Suppressor macrophage (primary cell): Measurements from ENCODE around the gene FLNA.
"Not testable (repeated sequence)": the region's sequence is repeated elsewhere in the genome, so short reads cannot be mapped to it uniquely, and the experiment has no call there.

Source experiments
- DNase-seq, 4 experiments: peaks; one replicate each; pipeline ENCODE4 v3.0.0-alpha.2; 2020 to 2022
- total RNA-seq, 17 experiments: gene quantifications; one replicate each; lab custom pipeline; 2026; ENCODE audit warnings: mixed read lengths in 6 of 17, inconsistent platforms in 3 of 17; lab: John Stamatoyannopoulos, UW

FLNA gene
- total RNA-seq: 3,734 to 6,796 (median 5,474) reads per million in 17 experiments

DNA sequence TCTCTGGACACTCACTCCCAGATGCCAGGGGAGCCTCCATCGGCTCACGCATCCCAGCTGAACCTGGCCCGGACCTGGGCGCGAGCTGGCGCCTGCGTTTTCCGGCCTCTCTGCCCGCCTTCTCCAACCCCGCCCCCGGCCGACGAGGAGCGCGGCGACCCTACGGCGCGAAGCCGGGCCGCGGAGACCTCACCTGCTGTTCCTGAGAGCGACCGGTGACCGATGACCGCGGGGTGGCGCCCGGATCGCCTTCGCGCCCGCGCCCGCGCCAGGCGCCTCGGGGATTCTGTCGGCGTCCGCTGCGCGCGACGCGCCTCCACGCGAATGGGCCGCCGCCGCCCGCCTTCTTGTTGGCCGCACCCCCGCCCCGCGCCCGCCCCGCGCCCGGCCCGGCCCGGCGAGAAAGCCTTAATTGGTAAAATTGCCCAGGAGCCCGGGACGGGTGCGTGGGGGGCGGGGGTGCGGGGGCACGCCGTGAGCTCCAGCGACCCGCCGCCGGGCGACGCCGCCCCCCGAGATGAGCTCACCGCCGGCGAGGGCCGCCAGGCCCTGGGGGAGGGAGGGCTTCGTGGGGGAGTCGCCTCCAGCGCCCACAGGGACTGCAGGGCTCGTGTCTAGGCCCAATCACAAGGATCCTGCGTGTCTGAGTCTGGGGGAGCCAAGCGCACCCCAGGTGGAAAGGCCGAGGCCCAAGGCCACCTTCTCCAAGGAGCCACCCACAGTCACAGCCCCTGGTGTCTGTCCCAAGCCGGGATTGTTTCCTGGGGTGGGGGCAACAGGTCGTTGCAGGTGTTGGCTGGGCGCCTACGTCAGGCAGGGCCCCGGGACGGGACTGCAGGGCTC, at the start of gene FLNA:
FLNA (minus strand) TSS at position 322 of the 843 bp plus-strand sequence. CDS start 3,389 bp downstream, outside the sequence.
- DNase-seq: peak; percentile 36 to 76 (median 50)

GRCh38 chrX:154420402-154420756, 45.9 kb upstream of the FLNA start:
- DNase-seq: no peak

DNA sequence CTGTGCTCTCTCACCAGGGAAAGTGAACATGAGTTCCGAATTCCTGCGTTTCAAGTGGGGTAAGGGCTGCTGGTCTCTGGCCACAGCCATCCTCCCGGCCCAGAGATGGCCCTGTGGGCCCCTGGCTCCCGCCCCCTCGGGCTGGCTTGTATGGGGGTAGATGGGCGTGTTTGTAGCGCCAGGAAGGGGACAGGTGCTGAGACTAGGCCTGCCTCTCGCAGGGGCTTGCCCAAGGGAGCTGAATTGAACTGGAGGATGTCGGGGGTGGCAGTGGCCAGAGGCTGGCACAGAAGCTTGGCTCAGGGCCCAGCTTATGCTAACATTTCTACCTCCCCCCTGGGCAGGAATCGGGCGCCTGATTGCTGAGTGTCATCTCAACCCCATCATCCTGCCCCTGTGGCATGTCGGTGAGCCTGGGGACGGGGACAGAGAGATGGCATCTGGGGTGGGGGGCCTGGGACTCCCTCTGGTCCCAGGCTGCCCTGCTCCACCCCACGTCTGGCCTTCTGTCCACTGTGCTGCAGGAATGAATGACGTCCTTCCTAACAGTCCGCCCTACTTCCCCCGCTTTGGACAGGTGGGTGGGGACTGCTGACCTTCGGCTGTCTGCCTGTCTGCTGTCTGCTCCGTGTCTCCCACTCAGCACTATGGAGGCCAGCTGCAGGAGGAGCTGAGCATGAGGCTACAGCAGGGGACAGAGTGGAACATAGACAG, 45.4 kb upstream of the FLNA start:
- no peak for DNase-seq

DNA sequence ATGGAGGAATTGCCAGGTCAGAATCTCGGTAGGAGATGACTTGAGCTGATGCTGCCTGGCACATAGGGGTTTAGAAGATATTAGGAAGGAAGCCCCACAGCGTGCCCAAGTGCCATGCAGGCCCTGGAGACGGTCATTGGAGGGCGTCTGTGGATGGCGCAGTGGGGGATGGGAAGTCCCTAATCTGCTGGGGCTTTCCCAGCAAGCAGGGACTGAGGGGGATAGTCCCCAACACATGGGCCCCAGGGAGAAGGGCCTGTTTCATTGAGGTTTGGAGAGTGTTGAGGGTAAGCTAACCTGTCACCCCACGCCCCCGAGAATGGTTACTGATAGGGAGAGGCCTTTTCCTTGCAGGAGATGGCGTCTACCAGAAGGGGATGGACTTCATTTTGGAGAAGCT, 44.8 kb upstream of the FLNA start:
- no peak for DNase-seq

DNA sequence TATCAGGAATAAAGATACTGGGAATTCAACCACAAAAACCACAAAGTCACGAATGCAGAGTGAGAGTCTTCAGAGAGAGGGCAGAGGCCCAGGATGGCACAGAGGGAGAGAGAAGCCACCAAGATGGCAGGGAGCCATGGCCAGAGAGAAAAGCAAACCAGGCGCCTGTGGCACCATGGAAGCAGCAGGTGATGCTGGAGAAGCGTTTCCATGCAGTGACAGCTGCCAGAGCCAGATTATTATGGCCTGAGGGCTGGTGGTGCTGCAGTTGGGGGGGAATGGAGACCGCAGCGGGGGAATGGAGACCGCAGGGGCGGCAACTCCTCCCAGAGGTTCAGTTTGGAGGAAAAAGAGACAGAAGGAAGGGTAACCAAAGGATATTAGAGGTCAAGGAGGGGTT, 42.7 kb upstream of the FLNA start:
- DNase-seq: no peak

- DNase-seq: no peak
Measured at GRCh38 chrX:154413142-154413541, 38.7 kb upstream of the FLNA start.

DNA sequence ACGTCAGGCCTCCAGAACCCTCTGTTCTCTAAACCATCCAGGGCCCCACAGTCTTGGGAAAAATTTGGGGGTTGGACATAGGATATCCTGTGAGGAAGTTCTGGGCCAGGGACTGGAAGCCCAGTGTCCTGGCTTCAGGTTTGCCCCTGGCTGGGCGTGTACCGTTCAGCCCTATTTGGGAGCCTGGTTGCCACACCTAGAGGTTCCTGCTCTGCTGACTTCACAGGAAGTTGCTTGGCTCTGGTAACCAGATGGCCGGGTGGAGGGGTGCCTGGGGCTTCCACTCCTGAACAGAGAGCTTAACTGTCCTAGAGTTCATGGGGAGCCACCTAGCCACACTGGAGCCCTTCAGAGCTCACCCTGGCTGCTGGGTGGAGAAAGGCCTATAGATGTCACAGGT, 38.0 kb upstream of the FLNA start:
- DNase-seq: peak in 3 of 4 experiments; percentile 46 to 57 (median 48)

DNA sequence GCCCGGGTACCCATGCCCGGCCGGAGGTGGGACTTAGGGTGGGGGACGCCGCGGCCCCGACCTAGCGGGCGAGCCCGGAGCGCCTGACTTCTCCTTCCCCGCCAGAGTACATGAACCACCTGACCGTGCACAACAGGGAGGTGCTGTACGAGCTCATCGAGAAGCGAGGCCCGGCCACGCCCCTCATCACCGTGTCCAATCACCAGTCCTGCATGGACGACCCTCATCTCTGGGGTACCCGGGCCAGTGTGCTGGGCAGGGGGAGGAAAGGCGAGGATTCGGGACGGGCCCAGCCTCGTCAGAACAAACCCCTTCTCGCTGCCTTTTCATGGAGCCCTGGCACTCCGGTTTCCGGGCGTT, 37.5 kb upstream of the FLNA start:
- peak in 3 of 4 experiments; percentile 46 to 71 (median 61) for DNase-seq

- peak; percentile 84 to 94 (median 92) for DNase-seq
Measured at GRCh38 chrX:154409222-154409871, 34.9 kb upstream of the FLNA start, which contains the start of gene DNASE1L1. Gene DNASE1L1, minus strand, starts transcription at chrX:154409254. Its CDS starts 3,686 bp downstream, at chrX:154405568.

GRCh38 chrX:154408659-154409221, 34.3 kb upstream of the FLNA start:
- DNase-seq: no peak

DNA sequence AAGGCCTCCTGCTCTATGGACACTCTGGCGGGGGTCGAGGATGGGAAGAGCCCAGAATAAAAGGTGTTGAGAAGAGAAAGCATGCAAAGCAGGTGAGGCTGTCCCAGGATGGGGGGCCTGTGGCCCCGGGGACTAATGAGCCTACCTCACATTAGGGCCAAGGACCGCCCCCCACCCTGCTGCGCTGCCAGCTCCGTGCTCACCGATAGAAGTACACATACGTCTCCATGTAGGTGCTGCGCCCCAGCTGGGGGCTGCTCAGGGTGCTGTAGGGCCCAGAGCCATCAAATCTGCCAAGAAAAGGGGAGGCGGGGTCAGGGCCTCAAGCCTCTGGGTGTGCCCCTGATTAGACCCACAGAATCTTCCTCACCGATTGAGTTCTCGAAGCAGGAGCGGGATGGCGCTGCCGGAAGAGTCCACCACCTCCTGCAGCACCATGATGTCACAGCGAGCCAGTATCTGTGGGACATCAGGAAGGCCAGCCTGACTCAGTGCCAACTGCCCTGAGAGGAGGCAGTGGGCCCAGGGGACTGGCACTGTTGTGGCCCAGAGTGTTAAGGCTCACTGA, 30.3 kb upstream of the FLNA start:
- DNase-seq: no peak

DNA sequence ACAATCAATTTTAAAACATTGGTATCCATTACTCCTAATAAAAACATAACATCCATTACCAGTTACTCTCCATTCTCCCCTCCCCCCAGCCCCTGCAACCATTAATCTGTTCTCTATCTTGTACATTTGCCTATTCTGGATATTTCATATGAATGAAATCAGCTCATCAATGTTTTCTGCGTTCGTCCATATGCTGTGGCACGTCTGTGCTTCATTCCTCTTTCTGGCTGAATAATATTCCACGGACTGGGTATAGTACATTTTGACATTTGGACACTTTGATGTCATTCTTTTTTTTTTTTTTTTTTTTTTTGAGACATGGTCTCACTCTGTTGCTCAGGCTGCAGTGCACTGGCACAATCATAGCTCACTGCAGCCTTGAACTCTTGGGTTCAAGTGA, 29.4 kb upstream of the FLNA start:
- no peak for DNase-seq

DNA sequence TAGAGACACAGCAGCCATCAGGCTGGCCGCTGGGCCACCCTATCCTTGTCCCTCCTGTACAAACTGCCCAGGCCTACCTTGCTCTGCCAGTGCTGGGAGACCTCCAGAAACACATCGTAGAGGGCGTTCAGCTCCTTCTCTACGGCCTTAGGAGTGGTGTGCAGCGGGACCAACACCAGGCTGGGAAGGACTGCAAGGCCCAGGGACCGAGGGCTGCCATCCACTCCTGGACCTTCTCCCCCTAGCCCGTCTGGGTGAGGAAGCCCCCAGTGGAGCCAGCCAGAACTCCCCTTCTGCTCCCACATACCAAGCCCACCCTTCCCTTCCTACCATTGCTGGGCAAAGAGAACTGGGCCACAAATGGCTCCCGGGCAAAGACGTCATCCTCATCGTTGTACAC, 28.8 kb upstream of the FLNA start:
- no peak for DNase-seq

DNA sequence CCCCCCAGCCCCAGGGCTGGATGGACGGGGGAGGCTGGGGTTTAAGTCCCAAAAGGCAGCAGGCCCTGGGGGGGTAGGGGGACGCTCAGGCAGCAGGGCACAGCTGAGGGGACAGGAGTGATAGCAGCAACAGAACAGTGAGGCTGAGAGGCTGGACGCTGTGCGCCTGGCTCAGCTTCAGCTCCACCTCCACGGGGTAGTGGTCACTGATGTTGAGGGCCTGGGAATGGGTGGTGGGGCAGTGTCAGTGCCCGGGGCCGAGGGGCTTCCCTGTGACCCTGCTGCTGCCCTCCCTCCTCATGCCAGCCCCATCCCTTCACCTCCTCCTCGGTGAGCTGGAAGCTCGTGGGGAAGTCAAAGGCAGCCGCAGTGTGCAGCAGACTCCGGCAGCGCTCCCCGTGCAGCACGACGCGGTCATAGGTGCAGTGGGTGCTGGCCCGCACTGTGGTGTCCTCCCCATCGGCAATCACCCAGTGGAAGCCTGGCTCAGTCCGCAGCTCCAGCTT, 28.2 kb upstream of the FLNA start:
- DNase-seq: no peak

- DNase-seq: no peak
Measured at GRCh38 chrX:154401918-154402621, 27.6 kb upstream of the FLNA start.

DNA sequence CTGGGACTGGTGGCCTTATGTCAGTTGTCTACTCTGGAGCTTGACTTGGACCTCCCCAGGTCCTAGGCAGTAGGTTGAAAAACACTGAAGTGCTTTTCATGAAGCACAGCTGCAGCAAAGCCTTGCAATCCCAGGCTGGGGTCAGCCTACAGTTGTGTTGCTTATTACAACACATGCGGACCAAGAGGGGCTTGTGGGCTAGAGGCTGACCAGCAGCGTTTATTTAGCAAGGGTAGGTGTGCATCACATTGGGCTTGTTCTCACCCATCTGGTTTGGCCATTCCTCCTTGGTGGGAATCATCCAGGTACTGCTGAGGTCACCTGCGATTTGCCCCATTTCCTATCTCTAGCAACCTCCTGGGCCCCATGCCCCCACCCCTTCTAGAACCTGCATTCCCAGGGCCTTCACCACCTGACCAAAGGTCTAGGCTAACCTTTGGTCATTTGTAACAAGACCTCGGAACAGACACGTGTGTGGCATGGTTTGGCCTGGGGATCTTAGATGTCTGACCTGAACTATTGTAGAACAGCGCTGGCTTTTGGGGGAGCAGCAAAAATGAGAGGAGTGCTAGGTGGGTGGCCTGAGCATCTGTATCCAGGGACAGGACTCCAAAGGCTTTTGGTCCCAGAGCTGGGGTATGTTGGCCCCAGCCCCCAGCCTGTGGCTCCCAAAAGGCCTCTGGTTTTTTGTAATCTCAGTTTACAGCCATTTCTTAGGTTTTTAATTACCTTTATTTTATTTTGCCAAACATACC, 26.8 kb upstream of the FLNA start:
- DNase-seq: peak in 1 of 4 experiments; percentile 14

DNA sequence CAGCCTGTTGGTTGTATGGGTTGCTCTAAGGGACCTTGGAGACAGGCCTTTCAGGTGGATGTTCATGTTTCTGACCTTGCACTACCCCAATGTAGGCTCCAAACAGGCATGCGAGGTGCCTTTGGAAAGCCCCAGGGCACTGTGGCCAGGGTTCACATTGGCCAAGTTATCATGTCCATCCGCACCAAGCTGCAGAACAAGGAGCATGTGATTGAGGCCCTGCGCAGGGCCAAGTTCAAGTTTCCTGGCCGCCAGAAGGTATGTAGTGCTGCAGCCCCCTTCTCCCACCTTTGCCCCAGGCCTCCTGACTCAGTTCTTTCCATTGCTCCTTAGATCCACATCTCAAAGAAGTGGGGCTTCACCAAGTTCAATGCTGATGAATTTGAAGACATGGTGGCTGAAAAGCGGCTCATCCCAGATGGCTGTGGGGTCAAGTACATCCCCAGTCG, 26.0 kb upstream of the FLNA start:
- DNase-seq: not testable (repeated sequence)

DNA sequence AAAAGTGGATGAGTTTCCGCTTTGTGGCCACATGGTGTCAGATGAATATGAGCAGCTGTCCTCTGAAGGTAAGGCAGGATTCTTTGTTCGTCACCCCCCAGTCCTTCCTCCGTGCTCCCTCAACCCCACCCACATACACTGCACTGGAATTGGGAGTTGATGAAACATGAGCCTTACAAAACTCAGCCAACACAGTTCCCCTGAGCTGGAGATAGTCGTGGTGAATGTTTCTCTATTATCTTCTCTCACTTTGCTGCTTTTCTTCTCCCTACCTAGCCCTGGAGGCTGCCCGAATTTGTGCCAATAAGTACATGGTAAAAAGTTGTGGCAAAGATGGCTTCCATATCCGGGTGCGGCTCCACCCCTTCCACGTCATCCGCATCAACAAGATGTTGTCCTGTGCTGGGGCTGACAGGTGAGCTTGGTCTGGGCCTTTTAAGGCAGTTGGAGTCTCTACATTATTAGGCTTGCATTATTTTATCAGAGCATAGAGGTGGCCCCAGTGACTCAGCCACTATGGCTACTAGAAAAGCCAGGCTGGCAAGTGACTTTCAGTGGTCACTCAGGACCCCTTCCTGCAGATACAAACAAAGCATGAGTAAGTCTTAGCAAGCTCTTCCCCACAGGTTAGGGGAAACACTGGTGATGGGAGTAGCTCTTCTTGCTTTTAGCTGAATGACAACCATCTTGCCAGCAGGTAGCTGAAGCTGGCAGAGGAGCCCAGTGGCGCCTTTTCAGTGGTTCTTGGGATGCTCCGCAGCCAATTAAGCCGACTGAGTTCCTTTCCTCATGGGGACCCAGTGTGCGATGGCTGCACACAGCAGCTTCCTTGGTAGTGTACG, 25.3 kb upstream of the FLNA start:
- no peak for DNase-seq

DNA sequence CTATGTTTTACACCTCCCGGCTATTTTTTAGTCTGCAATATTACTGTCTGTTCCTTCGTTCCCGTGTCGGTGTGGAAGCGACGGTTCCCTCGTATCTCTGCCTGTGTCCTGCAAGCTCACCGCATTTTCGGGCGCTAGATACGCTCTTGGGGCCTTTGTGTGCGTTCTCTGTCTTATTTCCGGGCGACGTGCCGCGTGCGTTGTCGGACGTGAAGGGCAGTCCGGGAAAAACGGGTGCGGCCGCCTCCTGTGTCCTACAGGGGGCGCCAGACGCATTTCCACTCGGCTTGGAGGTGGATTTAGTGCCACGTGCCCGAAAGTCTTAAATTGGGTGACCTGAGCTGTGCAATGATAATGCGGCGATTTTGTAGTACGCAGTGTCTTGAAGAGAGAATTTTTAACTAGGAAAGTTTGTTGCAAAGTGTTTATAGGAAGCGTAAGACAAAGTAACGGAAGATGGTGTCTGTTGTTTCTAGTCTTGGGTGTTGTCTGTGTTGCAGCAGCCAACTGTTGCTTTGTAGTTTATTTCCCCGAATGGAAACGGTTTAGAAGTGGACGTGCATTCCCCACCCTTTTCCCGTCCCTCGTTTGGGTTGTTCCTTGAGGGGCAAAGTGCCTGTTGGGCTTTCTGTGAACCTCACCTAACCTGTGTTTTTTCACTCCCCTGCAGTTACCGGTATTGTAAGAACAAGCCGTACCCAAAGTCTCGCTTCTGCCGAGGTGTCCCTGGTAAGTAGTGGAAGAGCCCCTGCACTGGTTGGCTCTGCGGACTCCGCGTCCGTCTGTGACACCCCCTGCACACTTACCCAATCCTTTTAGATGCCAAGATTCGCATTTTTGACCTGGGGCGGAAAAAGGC, 24.5 kb upstream of the FLNA start:
- DNase-seq: peak; percentile 85 to 88 (median 86)
